H1 (cell line): Measurements from ENCODE around the gene DNM2. TPM values are rescaled to one million over a fixed set of nuclear protein-coding genes. Genes with fewer than 3 reads are reported as not detected.

Experiments
- CTCF ChIA-PET: fragments of 300-600 bp; sonication (Branson Sonifier 250); formaldehyde crosslinking; loops from one replicate; lab custom pipeline; 2021; ENCODE audit not compliant: partially characterized antibody; lab: Charles Lee
- POLR2A ChIA-PET: fragments of 300-600 bp; sonication (Branson Sonifier 250); formaldehyde crosslinking; loops from one replicate; lab custom pipeline; 2021; ENCODE audit warnings: inconsistent platforms; ENCODE audit not compliant: partially characterized antibody; lab: Charles Lee
- DNase-seq, 2 experiments: peaks; one replicate each; pipeline versions ENCODE4 v3.0.0 to v3.0.0-alpha.2; 2010 to 2022; ENCODE audit warnings: low spot score in 2 of 2, low read depth in 1 of 2, mixed read lengths in 1 of 2
- FAIRE-seq: peaks from 2 replicates; lab custom pipeline; 2011; peaks lifted over from hg19 to GRCh38; lab: Jason Lieb, UNC
- H2AFZ ChIP-seq: 2 replicates; pipeline ENCODE4 v1.8.1; 2012; ENCODE audit warnings: low read length, inconsistent platforms
- H2AK5ac ChIP-seq: 2 replicates; pipeline ENCODE4 v1.6.1; 2013; ENCODE audit warnings: low read depth, low read length
- H2BK120ac ChIP-seq: replicated peaks from 2 replicates; pipeline ENCODE3; 2013; ENCODE audit warnings: low read depth, low read length, inconsistent platforms
- H2BK12ac ChIP-seq: 2 replicates; pipeline ENCODE4 v1.6.1; 2013; ENCODE audit warnings: low read depth, low read length
- H2BK15ac ChIP-seq: 2 replicates; pipeline ENCODE4 v1.6.1; 2013; ENCODE audit warnings: low read length
- H2BK20ac ChIP-seq: 2 replicates; pipeline ENCODE4 v1.6.1; 2013; ENCODE audit warnings: low read length
- H2BK5ac ChIP-seq: 2 replicates; pipeline ENCODE4 v1.6.1; 2013; ENCODE audit warnings: low read depth, low read length
- H3K14ac ChIP-seq: 2 replicates; pipeline ENCODE4 v1.6.1; 2013; ENCODE audit warnings: inconsistent platforms; ENCODE audit not compliant: insufficient read length
- H3K18ac ChIP-seq: 2 replicates; pipeline ENCODE4 v1.6.1; 2013; ENCODE audit warnings: low read length; ENCODE audit errors: extremely low read depth
- H3K23ac ChIP-seq: 2 replicates; pipeline ENCODE4 v1.6.1; 2013; ENCODE audit warnings: inconsistent platforms; ENCODE audit not compliant: insufficient read length
- H3K23me2 ChIP-seq: 2 replicates; pipeline ENCODE4 v1.6.1; 2013; ENCODE audit warnings: low read depth, low read length
- H3K27ac ChIP-seq: 2 replicates; pipeline ENCODE4 v1.6.1; 2011; ENCODE audit warnings: low read depth, low read length, inconsistent platforms
- H3K27me3 ChIP-seq, 4 experiments: replicated peaks in 1 of 4; 1 replicate in 1 of 4; 2 replicates in 3 of 4; pipeline versions ENCODE4 v1.6.1 to v1.8.1; 2011 to 2013; ENCODE audit warnings: low read length in 3 of 4, mild to moderate bottlenecking in 3 of 4, inconsistent platforms in 2 of 4, mixed read lengths in 2 of 4, moderate library complexity in 1 of 4; ENCODE audit not compliant: control insufficient read depth in 3 of 4, insufficient read depth in 3 of 4; ENCODE audit errors: extremely low read depth in 1 of 4
- H3K36me3 ChIP-seq, 4 experiments: 2 replicates each; pipeline versions ENCODE4 v1.6.1 to v1.8.1; 2011 to 2013; ENCODE audit warnings: mild to moderate bottlenecking in 4 of 4, low read length in 3 of 4, moderate library complexity in 2 of 4, control low read depth in 1 of 4, inconsistent platforms in 1 of 4; ENCODE audit not compliant: insufficient read depth in 4 of 4, control insufficient read depth in 2 of 4
- H3K4ac ChIP-seq: replicated peaks from 2 replicates; pipeline ENCODE3; 2013; ENCODE audit warnings: low read length, low read depth, mixed read lengths, inconsistent platforms; ENCODE audit not compliant: insufficient read length
- H3K4me1 ChIP-seq, 4 experiments: replicated peaks in 1 of 4; 1 replicate in 1 of 4; 2 replicates in 3 of 4; pipeline versions ENCODE4 v1.6.1 to v1.8.1; 2011 to 2013; ENCODE audit warnings: low read length in 3 of 4, inconsistent platforms in 2 of 4, mixed read lengths in 1 of 4; ENCODE audit not compliant: insufficient read depth in 4 of 4, control insufficient read depth in 3 of 4
- H3K4me2 ChIP-seq, 2 experiments: 2 replicates each; pipeline versions ENCODE4 v1.6.1 to v1.8.1; 2011 to 2013; ENCODE audit warnings: low read depth in 2 of 2, low read length in 2 of 2, control low read depth in 1 of 2, inconsistent platforms in 1 of 2, mild to moderate bottlenecking in 1 of 2; ENCODE audit not compliant: insufficient read depth in 1 of 2
- H3K4me3 ChIP-seq, 4 experiments: fragments of 200-600, 300-600 bp in 1 of 4; sonication (generic), shearing (Covaris generic), sonication (Bioruptor Twin) in 1 of 4; 2 replicates each; pipeline versions ENCODE4 v1.5.1 to v1.8.1; 2011 to 2016; ENCODE audit warnings: low read length in 4 of 4, low read depth in 3 of 4, control low read depth in 2 of 4, inconsistent platforms in 2 of 4, mild to moderate bottlenecking in 2 of 4, mixed read lengths in 1 of 4, moderate library complexity in 1 of 4; ENCODE audit not compliant: insufficient read depth in 2 of 4; ENCODE audit errors: extremely low read depth in 1 of 4
- H3K56ac ChIP-seq: replicated peaks from 2 replicates; pipeline ENCODE3; 2013; ENCODE audit warnings: low read depth, mild to moderate bottlenecking, mixed read lengths, low read length, inconsistent platforms; ENCODE audit not compliant: insufficient read length
- H3K79me1 ChIP-seq: 2 replicates; pipeline ENCODE4 v1.6.1; 2013; ENCODE audit warnings: low read depth, low read length, control low read depth
- H3K79me2 ChIP-seq, 2 experiments: 2 replicates each; pipeline versions ENCODE4 v1.6.1 to v1.8.1; 2012 to 2013; ENCODE audit warnings: low read length in 2 of 2, mild to moderate bottlenecking in 2 of 2, inconsistent platforms in 1 of 2; ENCODE audit not compliant: insufficient read depth in 2 of 2, control insufficient read depth in 1 of 2
- H3K9ac ChIP-seq, 4 experiments: replicated peaks in 1 of 4; 1 replicate in 1 of 4; 2 replicates in 3 of 4; pipeline versions ENCODE4 v1.6.1 to v1.8.1; 2011 to 2013; ENCODE audit warnings: low read depth in 3 of 4, low read length in 3 of 4, control low read depth in 2 of 4, mild to moderate bottlenecking in 2 of 4, moderate library complexity in 2 of 4, inconsistent platforms in 1 of 4; ENCODE audit errors: extremely low read depth in 1 of 4
- H3K9me3 ChIP-seq, 2 experiments: 2 replicates each; pipeline versions ENCODE4 v1.6.1 to v1.8.1; 2012 to 2013; ENCODE audit warnings: mild to moderate bottlenecking in 2 of 2, moderate library complexity in 2 of 2, control low read depth in 1 of 2, inconsistent platforms in 1 of 2, low read depth in 1 of 2, low read length in 1 of 2, mixed read lengths in 1 of 2; ENCODE audit not compliant: insufficient read depth in 2 of 2
- H4K20me1 ChIP-seq, 2 experiments: replicated peaks in 1 of 2; 2 replicates each; pipeline versions ENCODE3 to v1.8.1; 2011 to 2013; ENCODE audit warnings: inconsistent platforms in 2 of 2, low read length in 2 of 2, mild to moderate bottlenecking in 1 of 2; ENCODE audit not compliant: insufficient read depth in 2 of 2, control insufficient read depth in 1 of 2
- H4K5ac ChIP-seq: 2 replicates; pipeline ENCODE4 v1.6.1; 2013; ENCODE audit warnings: low read length, low read depth, mixed read lengths, inconsistent platforms; ENCODE audit not compliant: insufficient read length
- H4K8ac ChIP-seq: 2 replicates; pipeline ENCODE4 v1.8.0; 2013; ENCODE audit warnings: mild to moderate bottlenecking, moderate library complexity, low read length, inconsistent platforms; ENCODE audit not compliant: insufficient read depth; ENCODE audit errors: extremely low read depth
- H4K91ac ChIP-seq: replicated peaks from 2 replicates; pipeline ENCODE3; 2013; ENCODE audit warnings: low read length, mixed read lengths, inconsistent platforms; ENCODE audit not compliant: insufficient read length
- ASH2L ChIP-seq: fragments of 200-600, 300-600 bp; sonication (generic); IDR thresholded peaks from one replicate; pipeline ENCODE4 v1.7.1; 2017; ENCODE audit warnings: low read length
- CHD2 ChIP-seq: IDR thresholded peaks from 2 replicates; pipeline ENCODE4 v1.6.1; 2012; ENCODE audit warnings: low read length, improper control_type of control experiment
- CTBP2 ChIP-seq: IDR thresholded peaks from 2 replicates; pipeline ENCODE4 v1.7.0; 2011; ENCODE audit warnings: borderline replicate concordance, mild to moderate bottlenecking, moderate library complexity, mixed read lengths, low read length; ENCODE audit not compliant: insufficient read depth, insufficient read length
- EGR1 ChIP-seq: IDR thresholded peaks from 2 replicates; pipeline ENCODE4 v1.6.1; 2011; ENCODE audit warnings: low read depth, low read length, borderline replicate concordance
- GABPA ChIP-seq: IDR thresholded peaks from 2 replicates; pipeline ENCODE4 v1.6.1; 2011; ENCODE audit warnings: mild to moderate bottlenecking, low read length, moderate library complexity, borderline replicate concordance; ENCODE audit not compliant: insufficient read depth
- HDAC2 ChIP-seq, 2 experiments: fragments of 300-600 bp in 1 of 2; sonication (generic) in 1 of 2; IDR thresholded peaks; 2 replicates each; pipeline ENCODE4 v1.6.1; 2011 to 2012; ENCODE audit warnings: low read depth in 2 of 2, low read length in 2 of 2, mild to moderate bottlenecking in 2 of 2, moderate library complexity in 2 of 2, borderline replicate concordance in 1 of 2, inconsistent platforms in 1 of 2
- HDAC6 ChIP-seq: IDR thresholded peaks from one replicate; pipeline ENCODE4 v1.7.1; 2012; ENCODE audit warnings: low read depth, mild to moderate bottlenecking, inconsistent platforms, low read length, moderate library complexity
- RXRA ChIP-seq: IDR thresholded peaks from 2 replicates; pipeline ENCODE4 v1.6.1; 2011; ENCODE audit warnings: low read depth, mild to moderate bottlenecking, low read length, moderate library complexity; ENCODE audit not compliant: insufficient read depth
- SP2 ChIP-seq: IDR thresholded peaks from 2 replicates; pipeline ENCODE4 v1.6.1; 2012; ENCODE audit warnings: mild to moderate bottlenecking, low read length, inconsistent platforms
- SP4 ChIP-seq: IDR thresholded peaks from 2 replicates; pipeline ENCODE4 v1.6.1; 2012; ENCODE audit warnings: low read length, inconsistent platforms
- TBP ChIP-seq: IDR thresholded peaks from 2 replicates; pipeline ENCODE4 v1.6.1; 2011; ENCODE audit warnings: low read depth, low read length, improper control_type of control experiment
- WGBS, 2 experiments: shearing (Covaris generic) in 1 of 2; methylation state at CpG; one replicate each; pipeline versions ENCODE4 v1.1.6 to v1.1.7; 2013 to 2015; ENCODE audit warnings: low lambda C conversion rate in 2 of 2, mixed read lengths in 2 of 2, inconsistent platforms in 1 of 2, low coverage in 1 of 2, missing lambda C conversion rate in 1 of 2; ENCODE audit not compliant: insufficient replicate concordance in 2 of 2, insufficient coverage in 1 of 2, insufficient read length in 1 of 2; ENCODE audit errors: extremely low coverage in 1 of 2, missing lambda C conversion rate in 1 of 2; 5-methylcytosine and 5-hydroxymethylcytosine counted together
- polyA plus RNA-seq, 7 experiments: library from polyadenylated mRNA; depleted of rRNA in 3 of 7; stranded (reverse) in 5 of 7; unstranded in 2 of 7; fragments of >200 nt in 5 of 7; fragments of 200-250 nt in 2 of 7; gene quantifications; 1 replicate in 5 of 7; 2 replicates in 1 of 7; 4 replicates in 1 of 7; pipeline versions ENCODE4 v1.2.1 to v1.2.3, GENCODE V29; 2011 to 2013; ENCODE audit warnings: missing spikeins in 2 of 7, mixed read lengths in 2 of 7
- total RNA-seq: library from RNA; stranded (reverse); fragmentation: NEBNext Ultra II Directional; extraction: Animal tissue kit (Norgen Biotek cat#: 25700); gene quantifications from 2 replicates; pipeline ENCODE4 v1.2.1, GENCODE V29; 2021
- TF ChIP-seq, protein P1 (sequence below): IDR thresholded peaks from 2 replicates; pipeline ENCODE4 v1.6.1; 2012; ENCODE audit warnings: inconsistent platforms
- TF ChIP-seq, protein P2 (sequence below): IDR thresholded peaks from 2 replicates; pipeline ENCODE4 v1.6.1; 2011; ENCODE audit warnings: low read length, improper control_type of control experiment

The DNM2 gene
- total and polyA plus RNA-seq, 2 of the 8 experiments (the other 6 are each of a cell fraction or from before 2014, with no cell fraction given), result 61.9 to 120 TPM

DNA sequence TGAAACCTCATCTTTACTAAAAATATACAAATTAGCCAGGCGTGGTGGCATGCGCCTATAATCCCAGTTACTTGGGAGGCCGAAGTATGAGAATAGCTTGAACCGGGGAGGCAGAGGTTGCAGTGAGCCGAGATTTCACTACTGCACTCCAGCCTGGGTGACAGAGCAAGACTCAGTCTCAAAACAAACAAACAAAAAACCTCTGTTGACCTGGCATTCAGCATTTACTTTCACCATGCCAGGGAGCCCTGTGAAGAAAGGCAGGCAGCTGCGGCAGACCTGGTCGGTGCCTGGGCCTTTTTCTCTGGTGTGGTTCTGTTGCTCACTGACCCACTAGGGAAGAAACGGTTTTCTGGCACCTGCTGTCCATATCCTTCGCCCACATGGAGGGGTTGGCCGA lies 49.8 kb downstream of the DNM2 start:
- Histone ChIP-seq H3K4ac (no peak overlapping the region), H2BK120ac (no peak overlapping the region), H3K4me2 (no peak overlapping the region), H3K14ac (no peak overlapping the region), H2BK12ac (no peak overlapping the region), H4K8ac (no peak overlapping the region), H2AFZ (no peak overlapping the region), H3K27me3 (no peaks in the 10 kb centered on the region), H4K20me1 (peaks cover 2 to 14% of the 10 kb centered on the region in 2 experiments), H3K4me1 (peaks cover 0 to 6% (median 1%) of the 10 kb centered on the region in 4 experiments; a peak in 1 of 7 replicates), H3K36me3 (peaks cover 0 to 5% (median 5%) of the 10 kb centered on the region in 4 experiments; a peak in 3 of 8 replicates), H3K27ac (no peak overlapping the region), H4K5ac (no peak overlapping the region), H2BK5ac (no peak overlapping the region), H3K4me3 (no peak overlapping the region), H4K91ac (no peak overlapping the region), H3K56ac (no peak overlapping the region), H3K23me2 (no peaks in the 10 kb centered on the region), H2AK5ac (no peak overlapping the region), H2BK15ac (no peak overlapping the region), H3K23ac (no peak overlapping the region), H3K18ac (no peak overlapping the region), H3K9me3 (no peaks in the 10 kb centered on the region), H3K9ac (no peak overlapping the region), H2BK20ac (no peak overlapping the region), H3K79me2 (peaks cover 0 to 11% of the 10 kb centered on the region in 2 experiments; a peak in 2 of 4 replicates), H3K79me1 (peaks cover 13% of the 10 kb centered on the region)
- FAIRE-seq (no peak), DNase-seq (no peak)
- WGBS, 2 experiments, result 95% methylated on average over 10 of the region's 10 CpGs; no CpG with 5 or more reads in 1 of the 2 experiments
- CTCF ChIA-PET, result interaction anchor here (0.9 to 3.0 kb wide), 4 partner anchors 11 to 54 kb away, joined by 3 to 15 read pairs (median 6); partner anchors contain the start of gene DNM2
- POLR2A ChIA-PET, result interaction anchor here (1.4 kb wide), 1 partner anchor 50 kb away, joined by 4 read pairs; the partner anchor contains the start of gene DNM2
- TF ChIP-seq CHD2 (no peak), HDAC6 (no peak), EGR1 (no peak), ASH2L (no peak), SP4 (no peak), CTBP2 (no peak), GABPA (no peak), RXRA (no peak), TBP (no peak), SP2 (no peak), HDAC2 (IDR thresholded peaks at IDR 0.05; ENCODE audit: borderline replicate concordance in 1 of 2, low read depth in 2 of 2, low read length in 2 of 2) (no peak)
- TF ChIP-seq, protein P1, sequence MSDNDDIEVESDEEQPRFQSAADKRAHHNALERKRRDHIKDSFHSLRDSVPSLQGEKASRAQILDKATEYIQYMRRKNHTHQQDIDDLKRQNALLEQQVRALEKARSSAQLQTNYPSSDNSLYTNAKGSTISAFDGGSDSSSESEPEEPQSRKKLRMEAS, result no peak
- TF ChIP-seq, protein P2, sequence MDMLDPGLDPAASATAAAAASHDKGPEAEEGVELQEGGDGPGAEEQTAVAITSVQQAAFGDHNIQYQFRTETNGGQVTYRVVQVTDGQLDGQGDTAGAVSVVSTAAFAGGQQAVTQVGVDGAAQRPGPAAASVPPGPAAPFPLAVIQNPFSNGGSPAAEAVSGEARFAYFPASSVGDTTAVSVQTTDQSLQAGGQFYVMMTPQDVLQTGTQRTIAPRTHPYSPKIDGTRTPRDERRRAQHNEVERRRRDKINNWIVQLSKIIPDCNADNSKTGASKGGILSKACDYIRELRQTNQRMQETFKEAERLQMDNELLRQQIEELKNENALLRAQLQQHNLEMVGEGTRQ, result no peak
